Skeletal muscle cell (primary cell): ENCODE measurements around the gene IYD.
A peak's percentile ranks its signal among the peaks of the same experiment; 100 is the strongest.
"Not testable (repeated sequence)": the region's sequence is repeated elsewhere in the genome, so short reads cannot be mapped to it uniquely, and the experiment has no call there.

Experiments
- DNase-seq: peaks from one replicate; pipeline ENCODE4 v3.0.0-alpha.2; 2010; ENCODE audit warnings: low read depth
- H3K4me3 ChIP-seq: 2 replicates; pipeline ENCODE4 v1.5.1; 2011; ENCODE audit warnings: low read depth, mild to moderate bottlenecking, control low read depth, low read length, moderate library complexity

IYD gene

GRCh38 chr6:150347845-150348244 is 21.0 kb upstream of the IYD start:
- no peak for DNase-seq
- no peak overlapping the region for H3K4me3 ChIP-seq

- H3K4me3 ChIP-seq: no peak overlapping the region
- no peak for DNase-seq
Measured at GRCh38 chr6:150349546-150349945, 19.3 kb upstream of the IYD start.

- DNase-seq: peak; percentile 64
- H3K4me3 ChIP-seq: no peak overlapping the region
Measured at GRCh38 chr6:150352321-150353296, 16.2 kb upstream of the IYD start.

GRCh38 chr6:150353445-150353844 is 15.4 kb upstream of the IYD start:
- H3K4me3 ChIP-seq: no peak overlapping the region
- DNase-seq: no peak

- DNase-seq: no peak
- H3K4me3 ChIP-seq: no peak overlapping the region
Measured at GRCh38 chr6:150354754-150355571, 13.8 kb upstream of the IYD start.

GRCh38 chr6:150355932-150356331 is 12.9 kb upstream of the IYD start:
- no peak overlapping the region for H3K4me3 ChIP-seq
- DNase-seq: no peak

- no peak for DNase-seq
- no peak overlapping the region for H3K4me3 ChIP-seq
Measured at GRCh38 chr6:150361876-150362275, 6.9 kb upstream of the IYD start.

GRCh38 chr6:150363733-150364132 is 5.1 kb upstream of the IYD start:
- no peak for DNase-seq

GRCh38 chr6:150366118-150366778 is 2.6 kb upstream of the IYD start:
- DNase-seq: no peak
- H3K4me3 ChIP-seq: no peak overlapping the region

More at GRCh38 chr6:150363733-150364132, 5.1 kb upstream of the IYD start:
- no peak overlapping the region for H3K4me3 ChIP-seq

- DNase-seq: no peak
- H3K4me3 ChIP-seq: no peak overlapping the region
Measured at GRCh38 chr6:150369408-150369807, 596 bp downstream of the IYD start.

GRCh38 chr6:150370112-150370511 is 1.3 kb downstream of the IYD start:
- no peak for DNase-seq
- H3K4me3 ChIP-seq: no peak overlapping the region

- no peak for DNase-seq
Measured at GRCh38 chr6:150371356-150371755, 2.5 kb downstream of the IYD start.

GRCh38 chr6:150372051-150372450 is 3.2 kb downstream of the IYD start:
- peak; percentile 47 for DNase-seq

More at GRCh38 chr6:150371356-150371755, 2.5 kb downstream of the IYD start:
- H3K4me3 ChIP-seq: no peak overlapping the region

GRCh38 chr6:150373260-150373701 is 4.5 kb downstream of the IYD start:
- no peak overlapping the region for H3K4me3 ChIP-seq
- DNase-seq: peak; percentile 77

More at GRCh38 chr6:150372051-150372450, 3.2 kb downstream of the IYD start:
- no peak overlapping the region for H3K4me3 ChIP-seq

- DNase-seq, H3K4me3 ChIP-seq: not testable (repeated sequence)
Measured at GRCh38 chr6:150374346-150374745, 5.5 kb downstream of the IYD start.

GRCh38 chr6:150377211-150377781 is 8.5 kb downstream of the IYD start:
- no peak for DNase-seq
- no peak overlapping the region for H3K4me3 ChIP-seq

- H3K4me3 ChIP-seq: no peak overlapping the region
- no peak for DNase-seq
Measured at GRCh38 chr6:150380256-150380655, 11.4 kb downstream of the IYD start.

GRCh38 chr6:150382171-150382570 is 13.4 kb downstream of the IYD start:
- no peak overlapping the region for H3K4me3 ChIP-seq
- no peak for DNase-seq

- no peak for DNase-seq
- H3K4me3 ChIP-seq: no peak overlapping the region
Measured at GRCh38 chr6:150391414-150391813, 22.6 kb downstream of the IYD start.
